Lower leg skin (tissue), 3 donors: ENCODE data around the gene F13A1.

Experiments used
- POLR2A ChIP-seq, 2 donors: fragments of 450-650 bp; IDR thresholded peaks; one replicate each; pipeline ENCODE4 v1.6.1; 2016 to 2017; ENCODE audit warnings: antibody characterized with exemption in 2 of 2, mild to moderate bottlenecking in 1 of 2, moderate library complexity in 1 of 2
- TF ChIP-seq, protein P1 (sequence below), 3 donors: fragments of 450-650 bp; IDR thresholded peaks; one replicate each; pipeline ENCODE4 v1.5.1; 2016; ENCODE audit warnings: antibody characterized with exemption in 3 of 3, mild to moderate bottlenecking in 3 of 3, moderate library complexity in 2 of 3

DNA sequence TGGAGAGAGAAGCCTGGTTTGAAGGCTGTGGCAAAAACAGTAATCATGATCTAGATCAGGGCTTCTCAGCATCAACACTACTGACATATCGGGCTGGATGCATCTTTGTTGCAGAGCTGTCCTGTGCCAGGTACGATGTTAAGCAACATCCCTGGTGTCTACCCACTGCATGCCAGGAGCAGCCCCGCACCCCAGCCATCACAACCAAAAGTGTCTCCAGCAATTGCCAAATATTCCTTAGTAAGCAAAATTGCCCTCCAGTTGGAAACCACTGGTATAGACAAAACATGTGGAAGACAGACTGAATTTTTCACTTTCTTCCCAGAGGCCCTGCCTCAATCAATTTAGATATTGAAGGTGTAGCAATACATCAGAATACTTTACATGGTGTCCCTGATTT, 166.1 kb downstream of the F13A1 start:
- TF ChIP-seq POLR2A (IDR thresholded peaks at IDR 0.05) = no peak
- TF ChIP-seq, protein P1, sequence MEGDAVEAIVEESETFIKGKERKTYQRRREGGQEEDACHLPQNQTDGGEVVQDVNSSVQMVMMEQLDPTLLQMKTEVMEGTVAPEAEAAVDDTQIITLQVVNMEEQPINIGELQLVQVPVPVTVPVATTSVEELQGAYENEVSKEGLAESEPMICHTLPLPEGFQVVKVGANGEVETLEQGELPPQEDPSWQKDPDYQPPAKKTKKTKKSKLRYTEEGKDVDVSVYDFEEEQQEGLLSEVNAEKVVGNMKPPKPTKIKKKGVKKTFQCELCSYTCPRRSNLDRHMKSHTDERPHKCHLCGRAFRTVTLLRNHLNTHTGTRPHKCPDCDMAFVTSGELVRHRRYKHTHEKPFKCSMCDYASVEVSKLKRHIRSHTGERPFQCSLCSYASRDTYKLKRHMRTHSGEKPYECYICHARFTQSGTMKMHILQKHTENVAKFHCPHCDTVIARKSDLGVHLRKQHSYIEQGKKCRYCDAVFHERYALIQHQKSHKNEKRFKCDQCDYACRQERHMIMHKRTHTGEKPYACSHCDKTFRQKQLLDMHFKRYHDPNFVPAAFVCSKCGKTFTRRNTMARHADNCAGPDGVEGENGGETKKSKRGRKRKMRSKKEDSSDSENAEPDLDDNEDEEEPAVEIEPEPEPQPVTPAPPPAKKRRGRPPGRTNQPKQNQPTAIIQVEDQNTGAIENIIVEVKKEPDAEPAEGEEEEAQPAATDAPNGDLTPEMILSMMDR (IDR thresholded peaks at IDR 0.05) = no peak
